Inferior parietal cortex (tissue), 1 donor: ENCODE data around the gene HRH4.

Source experiments
- DNase-seq: peaks from one replicate; pipeline ENCODE4 v3.0.0-alpha.2; 2016; ENCODE audit errors: extremely low spot score

HRH4 gene

GRCh38 chr18:24460388-24460787 is at the start of gene HRH4:
HRH4 (plus strand) TSS chr18:24460637; CDS start chr18:24460729, 92 bp downstream.
- DNase-seq, result no peak

DNA sequence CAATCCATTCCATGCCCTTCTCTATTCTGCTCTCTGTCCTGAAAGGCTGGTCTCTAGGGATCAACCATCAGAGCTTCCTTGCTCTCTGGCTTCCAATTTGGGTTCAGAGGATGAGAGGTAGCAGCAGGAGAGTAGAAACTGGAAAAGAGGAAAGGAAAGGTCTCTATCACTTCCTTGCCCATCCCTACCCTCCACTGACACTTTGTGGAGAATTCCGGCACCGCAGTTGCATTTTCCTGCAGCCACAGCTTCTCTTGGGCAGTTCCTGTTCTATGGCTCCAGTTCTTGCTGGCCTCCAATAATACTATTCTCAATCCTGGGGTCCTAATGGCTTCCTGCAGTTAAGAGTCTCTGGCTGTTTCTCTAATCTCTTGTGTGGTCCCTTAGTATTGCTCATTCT is 47.3 kb upstream of the HRH4 start:
- no peak for DNase-seq

DNA sequence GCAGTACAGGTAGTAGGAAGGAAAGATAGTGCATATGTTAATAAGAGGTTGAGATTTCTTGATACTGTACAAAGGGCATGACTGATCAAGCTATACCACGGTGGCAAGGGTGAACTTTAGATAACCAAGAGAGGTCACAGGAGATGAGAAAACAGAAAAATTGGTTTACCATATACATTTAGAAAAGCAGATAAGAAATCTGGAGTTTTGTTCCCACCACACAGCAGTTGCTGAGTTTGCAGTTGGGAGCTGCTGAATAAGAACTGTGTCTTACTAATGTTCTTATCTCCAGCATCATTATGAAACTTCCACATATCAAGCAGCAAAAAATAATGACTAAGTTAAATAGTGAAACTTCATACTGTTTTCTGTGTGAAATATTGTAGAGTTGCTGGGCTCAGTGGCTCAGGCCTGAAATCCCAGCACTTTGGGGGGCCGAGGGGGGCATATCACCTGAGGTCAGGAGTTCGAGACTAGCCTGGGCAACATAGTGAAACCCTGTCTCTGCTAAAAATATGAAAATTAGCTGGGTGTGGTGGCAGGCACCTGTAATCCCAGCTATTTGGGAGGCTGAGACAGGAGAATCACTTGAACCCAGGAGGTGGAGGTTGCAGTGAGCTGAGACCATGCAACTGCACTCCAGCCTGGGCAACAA is 46.0 kb upstream of the HRH4 start:
- DNase-seq, result no peak

- no peak for DNase-seq
These were observed 43.0 kb upstream of the HRH4 start for GRCh38 chr18:24417480-24417879.

- DNase-seq, result no peak
These were observed 39.9 kb upstream of the HRH4 start for GRCh38 chr18:24420551-24420950.

DNA sequence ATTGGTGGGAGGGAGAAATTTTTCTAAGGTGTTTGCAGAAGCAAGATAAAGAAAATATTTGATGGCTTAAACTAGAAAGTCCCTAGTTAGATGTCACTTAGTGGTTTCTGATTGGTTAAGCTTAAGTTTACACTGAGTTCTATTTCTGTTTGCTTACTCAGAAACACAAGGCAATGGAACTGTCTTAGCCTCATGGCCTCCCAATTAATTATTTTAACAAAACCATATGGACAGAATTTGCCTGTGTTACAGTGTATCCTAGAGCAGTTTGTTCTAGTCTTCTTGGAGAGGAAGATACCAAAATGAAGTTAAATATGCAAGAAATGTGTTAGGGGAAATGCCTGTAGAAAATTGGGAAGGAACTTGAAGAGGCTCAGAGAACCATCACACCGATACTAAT is 38.6 kb upstream of the HRH4 start:
- no peak for DNase-seq

DNA sequence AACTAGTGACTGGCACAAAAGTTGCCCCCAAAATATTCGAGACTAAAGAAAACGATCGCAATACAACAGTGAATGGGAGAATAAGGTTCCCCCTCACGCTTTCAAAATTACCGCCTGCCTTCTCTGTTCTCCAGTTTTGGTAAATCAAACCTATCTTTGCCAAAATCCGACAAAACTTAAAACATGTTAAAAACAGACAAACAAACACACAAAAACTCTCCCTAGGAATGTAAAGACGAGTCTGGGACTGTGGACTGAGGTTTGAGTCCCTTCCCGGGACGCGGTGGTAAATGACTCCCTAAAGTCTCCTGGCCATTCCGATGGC is 34.4 kb upstream of the HRH4 start:
- DNase-seq, result no peak

DNA sequence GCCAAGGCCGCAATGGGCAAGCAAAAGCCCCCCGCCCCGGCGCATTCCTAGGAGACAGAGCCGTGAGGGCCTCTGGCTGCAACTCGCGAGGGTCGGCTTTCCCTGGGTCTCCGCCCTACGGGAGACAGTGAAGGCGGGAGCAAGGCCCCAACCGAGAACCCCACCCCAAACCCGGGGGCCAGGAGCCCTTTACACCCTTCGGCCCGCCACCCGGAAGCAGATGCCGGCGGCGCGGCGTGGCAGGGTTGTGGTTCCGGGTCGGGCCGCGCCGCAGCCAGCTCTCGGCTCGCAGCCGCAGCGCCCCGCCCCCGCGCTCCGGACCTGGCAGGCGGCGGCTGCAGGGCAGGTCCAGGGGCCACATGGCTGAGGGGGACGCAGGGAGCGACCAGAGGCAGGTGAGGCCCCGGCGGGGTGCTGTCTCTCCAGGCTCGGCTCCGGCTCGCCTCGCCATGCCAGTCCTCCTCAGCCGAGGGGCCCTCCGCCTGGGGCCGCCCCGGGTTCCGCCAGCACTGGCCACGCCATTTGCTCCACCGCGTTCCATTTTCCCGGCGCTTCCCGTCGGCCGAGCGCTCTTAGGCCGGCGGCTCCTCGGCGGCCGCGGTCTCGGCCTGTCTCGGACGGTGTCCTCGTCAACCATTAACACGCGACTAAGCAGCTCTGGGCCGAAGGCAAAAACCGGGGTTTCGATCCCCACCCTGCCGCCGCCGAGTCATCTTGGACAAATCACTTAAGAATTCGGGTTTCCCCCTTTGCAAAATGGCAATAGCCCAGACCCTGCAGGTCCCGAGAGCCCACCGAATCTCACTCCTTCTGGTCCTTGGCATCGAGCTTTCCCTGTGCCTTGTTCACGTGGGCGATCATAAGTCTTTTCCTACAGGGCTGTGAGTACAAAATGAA is 33.8 kb upstream of the HRH4 start, which contains the start of gene IMPACT:
Gene IMPACT, plus strand, starts transcription at position 273 of the 897 bp plus-strand sequence. Its CDS starts 87 bp downstream, at position 360.
- peak; percentile 75 for DNase-seq

- DNase-seq, result no peak
These were observed 33.0 kb upstream of the HRH4 start for GRCh38 chr18:24427484-24427883.

DNA sequence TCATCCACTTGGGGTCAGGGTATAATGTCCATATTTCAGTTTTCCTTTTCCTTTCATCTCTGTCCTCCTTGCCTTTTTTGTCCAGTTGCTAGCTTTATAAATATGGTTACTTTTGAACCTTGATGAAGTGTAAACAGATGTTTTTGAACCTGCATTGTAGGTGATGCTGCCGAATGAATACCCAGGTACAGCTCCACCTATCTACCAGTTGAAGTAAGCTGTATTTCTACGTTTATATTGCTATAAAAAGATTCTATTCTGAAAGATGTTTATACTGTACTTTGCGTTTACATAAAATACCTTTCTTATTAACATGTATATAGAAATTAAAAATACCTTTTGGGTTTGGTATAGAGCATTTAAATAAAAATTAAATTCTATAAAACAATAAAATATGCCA is 31.7 kb upstream of the HRH4 start:
- no peak for DNase-seq

- DNase-seq, result no peak
These were observed 31.2 kb upstream of the HRH4 start for GRCh38 chr18:24429188-24429587.

DNA sequence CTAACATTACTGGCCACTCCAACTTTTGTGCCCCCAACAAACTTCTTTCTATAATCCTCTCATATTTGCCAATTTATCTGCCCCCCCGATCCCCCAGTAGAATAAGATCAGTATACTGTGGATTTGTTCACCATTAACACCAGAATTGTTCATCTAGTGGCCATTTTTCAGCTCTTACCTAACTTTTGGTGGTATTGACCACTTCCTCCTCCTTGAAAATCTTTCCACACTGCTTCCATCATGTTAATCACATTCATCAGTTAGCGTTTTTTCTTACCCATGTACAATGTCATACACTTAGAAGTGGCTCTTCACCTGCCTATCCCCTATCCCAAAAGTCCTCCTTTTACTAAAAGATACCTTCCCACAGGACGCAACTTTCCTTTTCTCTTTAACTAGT is 27.8 kb upstream of the HRH4 start:
- DNase-seq, result no peak

DNA sequence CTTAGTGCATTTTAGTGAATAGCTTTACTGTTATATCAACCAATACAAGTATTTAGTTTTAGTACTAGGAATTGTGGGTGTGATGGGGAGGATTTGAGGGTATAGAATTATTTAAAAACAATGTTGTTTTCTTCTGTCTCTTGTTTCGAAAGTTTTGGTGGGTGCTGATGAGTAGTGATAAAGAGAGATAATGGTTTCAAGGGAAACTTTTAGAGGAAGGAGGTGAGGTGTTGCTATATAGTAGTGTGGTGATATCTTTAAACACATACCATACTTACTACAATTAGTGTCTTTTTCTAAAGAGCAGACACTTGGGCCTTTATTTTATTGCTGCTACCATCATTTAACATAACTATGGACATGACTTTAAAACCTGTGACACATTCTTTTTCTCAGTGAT is 23.5 kb upstream of the HRH4 start:
- no peak for DNase-seq

- peak; percentile 18 for DNase-seq
These were observed 16.6 kb upstream of the HRH4 start for GRCh38 chr18:24443870-24444269.

DNA sequence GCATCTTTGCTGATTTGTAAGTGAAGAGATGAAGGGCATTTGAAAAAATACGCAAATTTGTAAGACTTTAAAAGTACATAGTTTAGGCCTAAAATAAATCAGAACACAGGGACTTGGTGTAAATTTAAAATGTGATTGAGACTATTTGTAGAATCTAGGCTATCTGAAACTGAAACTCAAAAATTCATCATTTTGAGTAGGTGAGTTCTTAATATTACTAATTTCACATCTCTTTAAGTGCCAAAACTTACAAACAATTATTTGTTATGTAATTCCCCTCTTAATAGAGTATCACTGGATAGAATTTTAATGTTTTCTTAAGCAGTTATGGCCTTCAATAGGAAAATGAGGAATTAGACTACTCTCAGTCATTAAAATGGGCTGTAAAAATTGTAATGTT is 14.0 kb upstream of the HRH4 start:
- no peak for DNase-seq

GRCh38 chr18:24446953-24447538 is 13.4 kb upstream of the HRH4 start:
- DNase-seq, result no peak

DNA sequence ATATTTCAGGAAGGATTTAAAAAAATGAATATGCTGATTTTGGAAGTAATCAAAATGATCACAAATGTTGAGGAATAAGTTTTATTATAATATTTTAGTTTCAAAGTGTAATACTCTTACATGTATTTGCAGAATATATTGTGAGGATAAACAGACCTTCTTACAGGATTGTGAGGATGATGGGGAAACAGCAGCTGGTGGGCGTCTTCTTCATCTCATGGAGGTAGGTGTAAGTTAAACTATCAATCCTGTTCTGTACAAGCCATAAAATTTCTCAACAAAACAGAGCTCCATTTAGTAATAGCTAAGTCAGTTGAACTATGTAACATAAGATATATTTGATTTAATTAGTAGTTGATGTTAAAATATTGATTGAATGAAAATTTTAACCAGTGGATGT is 12.5 kb upstream of the HRH4 start:
- no peak for DNase-seq

GRCh38 chr18:24456549-24456948 is 3.9 kb upstream of the HRH4 start:
- DNase-seq, result no peak

DNA sequence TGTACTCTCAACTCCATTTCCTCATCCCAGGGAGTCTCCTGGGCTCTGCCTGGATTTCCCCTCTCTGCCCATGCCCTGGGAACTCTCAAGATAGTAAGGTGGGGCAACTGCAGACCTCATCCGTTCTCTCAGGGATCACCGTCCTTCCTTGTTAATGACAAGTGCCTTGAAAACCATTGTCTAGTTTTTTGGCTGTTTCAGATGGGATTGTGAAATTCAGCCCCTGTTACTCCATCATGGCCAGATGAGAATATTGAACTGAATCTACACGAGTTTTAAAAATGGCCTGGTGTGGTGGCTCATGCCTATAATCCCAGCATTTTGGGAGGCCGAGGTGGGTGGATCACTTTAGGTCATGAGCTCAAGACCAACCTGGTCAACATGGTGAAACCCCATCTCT is 665 bp upstream of the HRH4 start:
- DNase-seq, result no peak

DNA sequence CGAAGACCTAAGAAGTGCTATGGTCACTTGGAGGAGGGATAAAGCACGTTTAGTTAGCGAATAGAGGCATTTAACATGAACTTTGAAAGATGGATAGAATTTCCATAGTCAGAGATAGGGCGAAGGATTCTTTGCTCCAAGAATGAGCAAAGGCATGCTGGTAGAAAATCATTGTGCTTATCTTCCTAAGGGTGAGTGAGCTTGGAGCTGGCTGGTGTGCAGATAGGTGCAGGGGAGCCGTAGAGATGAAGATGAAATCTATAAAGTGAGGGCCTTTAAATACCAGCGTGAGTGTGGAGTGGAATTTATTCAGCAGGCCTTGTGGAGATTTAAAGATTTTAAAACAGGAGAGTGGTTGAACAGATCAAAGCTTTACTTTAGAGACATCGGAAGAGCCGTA is 1.6 kb downstream of the HRH4 start:
- no peak for DNase-seq

DNA sequence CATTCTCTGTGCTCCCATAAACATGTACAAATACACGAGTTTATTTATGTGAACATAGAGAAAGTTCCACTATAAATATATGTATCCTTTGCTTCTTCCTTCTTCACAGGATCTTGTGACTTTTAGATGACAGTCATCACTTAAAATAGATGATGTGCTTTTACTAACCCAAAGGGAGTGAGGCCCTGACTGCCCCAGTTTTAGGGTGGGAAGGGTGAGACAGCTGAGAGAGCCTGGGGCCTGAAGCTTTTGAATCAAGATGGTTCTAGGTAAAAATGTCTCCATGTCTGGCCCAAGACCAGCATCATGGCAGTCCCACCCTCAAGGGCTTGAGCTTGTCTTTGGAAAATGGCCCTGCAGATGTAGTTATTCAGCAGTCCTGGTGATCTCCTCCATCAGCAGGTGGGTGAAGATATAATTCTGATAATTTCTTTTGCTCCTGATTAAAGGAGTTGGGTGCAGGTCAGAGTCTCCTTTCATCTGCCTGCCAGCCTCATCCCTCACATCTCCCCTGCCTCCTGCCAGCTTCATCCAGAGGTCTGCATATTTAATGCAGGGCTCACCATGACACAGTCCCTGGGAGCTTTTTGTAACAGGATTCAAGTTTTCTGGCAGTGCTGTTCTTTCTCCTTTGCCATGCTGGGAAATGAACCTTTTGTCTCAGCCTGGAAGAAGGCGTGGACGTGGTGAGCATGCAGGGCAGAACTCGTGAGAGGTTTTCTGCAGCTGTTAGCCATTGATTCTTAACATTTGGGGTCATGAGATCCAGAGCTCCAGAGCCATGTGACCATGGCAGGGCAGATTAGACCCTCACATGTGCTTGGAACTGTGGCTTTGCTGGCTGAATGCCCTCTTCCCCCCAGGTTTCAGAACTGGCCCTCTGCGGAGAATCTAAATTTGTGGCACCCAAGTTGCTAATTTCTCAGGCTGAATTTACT is 2.7 kb downstream of the HRH4 start:
- no peak for DNase-seq

DNA sequence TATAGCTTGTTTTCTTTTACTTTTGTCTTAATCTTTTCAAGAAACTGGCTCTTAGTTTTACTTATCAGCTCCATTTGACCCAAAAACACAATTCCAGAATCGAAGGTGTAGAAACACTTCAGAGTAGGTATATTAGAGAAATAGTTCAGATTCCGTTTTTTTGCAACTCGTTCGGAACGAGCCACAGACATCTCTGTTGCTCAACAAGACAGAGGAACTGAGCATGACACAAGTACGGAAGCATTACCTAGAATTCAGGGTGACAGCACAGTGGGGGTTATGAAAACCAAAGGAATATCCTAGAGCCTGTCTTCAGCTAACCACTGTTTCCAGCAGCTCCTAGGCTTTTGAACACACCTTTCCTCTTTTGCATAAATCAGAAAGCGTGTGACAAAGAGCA is 5.0 kb downstream of the HRH4 start:
- DNase-seq, result no peak
